ENCODE results near the gene CHKA. TPM values are rescaled to one million over a fixed set of nuclear protein-coding genes. Genes with fewer than 3 reads are reported as not detected.
A peak's percentile ranks its signal among the peaks of the same experiment; 100 is the strongest.

The CHKA gene
- 10 to 100 TPM; 17.0 to 57.2 (median 36.9) TPM for polyA plus RNA-seq (ENCODE audit: insufficient read length in 4 of 4)

DNA sequence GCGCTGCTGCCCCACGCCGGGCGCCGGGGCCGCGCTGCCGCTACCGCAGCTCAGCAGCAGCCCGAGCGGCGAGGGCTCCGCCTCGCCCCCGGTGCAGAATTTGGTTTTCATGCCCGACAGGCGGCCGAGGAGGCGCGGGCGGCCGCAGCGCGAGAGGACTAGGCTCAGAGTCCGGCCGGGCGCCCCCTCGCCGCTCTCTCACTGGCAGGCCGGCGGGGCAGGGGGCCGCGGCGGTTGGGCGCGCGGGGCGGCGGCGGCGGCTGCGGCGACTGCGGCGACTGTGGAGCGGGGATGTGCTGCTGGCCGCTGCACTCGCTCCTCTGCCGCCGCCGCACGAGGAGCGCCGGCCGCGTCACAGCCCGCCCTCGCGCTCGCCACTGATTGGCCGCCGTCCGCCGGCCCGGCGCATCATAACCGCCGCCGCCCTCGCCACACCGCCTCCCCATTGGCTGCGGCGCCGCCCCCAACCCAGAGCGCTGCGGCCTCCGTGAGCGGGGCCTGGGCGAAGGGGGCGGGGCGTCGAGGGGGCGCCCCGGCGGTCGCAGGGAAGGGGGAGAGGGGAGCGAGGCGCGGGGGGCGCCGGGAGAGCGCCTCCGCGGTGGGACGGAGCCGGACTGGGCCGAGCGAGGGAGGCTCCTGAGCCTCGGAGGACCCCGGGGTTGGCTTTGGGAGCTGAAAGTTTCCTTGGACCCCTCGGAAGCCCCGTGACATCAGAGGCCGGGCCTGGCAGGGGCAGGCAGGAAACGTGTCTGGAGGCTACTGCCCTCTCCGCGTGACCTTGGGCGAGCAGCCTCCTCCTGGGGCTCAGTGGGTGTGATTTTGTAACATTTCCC lies at the start of gene CHKA:
CHKA (minus strand) TSS at position 322 of the 833 bp plus-strand sequence; CDS start at position 111, 211 bp downstream.
- DNase-seq (ENCODE audit: low read depth in 4 of 4, low spot score in 3 of 4), result peak; percentile 75 to 89 (median 84)

DNA sequence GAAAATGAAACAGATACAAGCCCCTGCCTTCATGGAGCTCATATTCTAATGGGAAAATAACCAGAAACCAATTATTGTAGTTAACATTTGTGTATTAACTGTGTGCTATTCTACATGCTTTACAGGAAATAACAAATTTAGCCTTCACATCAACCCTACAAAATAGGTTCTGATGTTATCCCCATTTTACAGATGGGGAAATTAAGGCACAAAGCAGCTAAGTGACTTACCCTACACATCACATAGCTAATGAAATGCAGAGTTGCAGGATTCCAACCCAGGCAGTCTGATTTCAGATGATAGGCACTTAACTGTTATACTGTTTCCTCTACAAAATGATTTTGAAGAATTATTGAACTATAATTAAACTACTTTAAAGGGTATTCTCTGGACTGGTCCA lies 48.3 kb upstream of the CHKA start:
- no peak for DNase-seq (ENCODE audit: low read depth in 4 of 4, low spot score in 3 of 4)

DNA sequence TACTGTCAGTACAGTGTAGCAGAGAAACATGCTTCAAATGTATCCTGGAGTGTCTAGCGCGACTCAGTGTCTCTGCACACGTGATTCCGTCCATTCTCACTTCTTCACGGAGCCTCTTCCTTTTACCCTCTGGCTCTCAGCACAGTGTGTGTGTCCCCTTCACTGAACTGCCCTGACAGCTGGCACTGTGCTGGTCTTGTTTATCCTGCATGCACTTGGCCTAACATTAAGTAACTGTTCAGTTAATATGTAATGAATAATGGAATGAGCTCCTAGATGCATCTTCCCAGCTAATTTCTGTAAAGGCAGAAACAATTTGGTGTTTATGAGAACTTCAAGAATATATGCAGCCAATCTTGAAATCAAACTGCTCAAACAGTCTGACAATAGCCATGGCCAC lies 47.5 kb upstream of the CHKA start:
- DNase-seq (ENCODE audit: low read depth in 4 of 4, low spot score in 3 of 4), result no peak

DNA sequence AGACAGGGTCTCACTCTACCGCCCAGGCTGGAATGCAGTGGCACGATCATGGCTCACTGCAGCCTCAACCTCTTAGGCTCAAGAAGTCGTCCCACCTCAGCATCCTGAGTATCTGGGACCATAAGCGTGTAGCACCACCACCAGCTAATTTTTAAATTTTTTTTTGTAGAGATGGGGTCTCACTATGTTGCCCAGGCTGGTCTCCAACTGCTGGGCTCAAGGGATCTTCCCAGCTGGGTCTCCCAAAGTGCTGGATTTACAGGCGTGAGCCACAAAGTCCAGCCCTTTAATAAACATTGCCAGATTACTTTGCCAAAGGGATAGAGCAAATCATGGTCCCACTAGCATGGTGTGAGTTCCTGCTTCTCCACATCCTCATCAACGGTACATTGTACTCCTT lies 46.3 kb upstream of the CHKA start:
- DNase-seq (ENCODE audit: low read depth in 4 of 4, low spot score in 3 of 4), result no peak

DNA sequence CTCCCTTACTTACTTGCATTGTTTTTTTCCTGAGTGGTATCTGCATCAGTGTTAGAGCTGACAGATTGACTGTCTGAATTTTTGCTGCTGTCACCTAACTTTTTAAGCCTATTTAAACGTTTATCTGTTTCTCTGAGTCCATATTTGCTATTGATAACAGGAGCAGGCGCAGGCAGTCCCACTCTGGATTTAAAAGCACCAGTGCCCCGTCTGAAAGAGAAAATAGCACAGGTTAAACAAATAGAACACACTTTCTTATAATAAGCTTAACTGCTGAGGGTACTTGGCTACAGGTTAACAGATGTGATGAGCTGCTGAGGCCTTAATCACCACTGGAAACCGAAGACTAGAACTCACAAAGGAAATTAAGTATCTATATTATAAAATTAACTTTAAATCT lies 45.8 kb upstream of the CHKA start:
- DNase-seq (ENCODE audit: low read depth in 4 of 4, low spot score in 3 of 4), result no peak

DNA sequence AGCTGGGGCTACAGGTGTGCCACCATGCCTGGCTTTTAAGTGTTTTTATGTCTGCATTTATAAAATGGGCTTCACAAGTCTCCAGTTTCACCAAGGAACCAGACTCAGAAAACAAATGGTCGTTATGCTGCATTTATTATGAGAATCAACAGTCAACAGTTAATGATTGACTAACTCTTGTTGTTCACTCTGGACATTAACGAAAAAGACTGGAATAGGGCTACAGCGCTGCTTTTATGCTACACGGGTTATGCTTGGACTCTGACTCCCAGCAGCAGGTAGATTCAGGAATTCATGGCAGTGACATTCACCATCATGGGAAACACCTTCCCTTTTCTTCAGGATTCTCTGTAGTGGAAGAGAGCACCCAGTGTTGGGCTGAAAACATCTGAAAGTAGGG lies 44.4 kb upstream of the CHKA start:
- DNase-seq (ENCODE audit: low read depth in 4 of 4, low spot score in 3 of 4), result no peak

DNA sequence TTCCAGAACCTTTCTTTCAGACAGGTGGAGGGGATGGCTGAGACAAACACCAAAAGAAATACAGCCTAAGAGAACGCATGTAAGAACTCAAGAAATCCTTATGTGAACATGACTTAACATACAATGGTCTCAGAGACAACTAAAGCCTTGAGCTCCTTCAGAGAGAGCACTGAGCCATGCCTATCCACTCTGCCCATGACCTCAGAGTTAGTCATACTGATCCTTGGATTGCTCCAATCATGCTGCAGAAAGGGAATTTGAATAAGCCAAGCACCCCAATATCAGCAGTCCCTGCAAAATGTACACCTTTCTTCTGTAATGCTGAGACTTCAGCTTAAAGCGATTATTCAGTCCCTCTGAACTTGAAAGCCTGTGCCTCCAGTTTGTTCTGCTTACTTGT lies 43.2 kb upstream of the CHKA start:
- no peak for DNase-seq (ENCODE audit: low read depth in 4 of 4, low spot score in 3 of 4)

DNA sequence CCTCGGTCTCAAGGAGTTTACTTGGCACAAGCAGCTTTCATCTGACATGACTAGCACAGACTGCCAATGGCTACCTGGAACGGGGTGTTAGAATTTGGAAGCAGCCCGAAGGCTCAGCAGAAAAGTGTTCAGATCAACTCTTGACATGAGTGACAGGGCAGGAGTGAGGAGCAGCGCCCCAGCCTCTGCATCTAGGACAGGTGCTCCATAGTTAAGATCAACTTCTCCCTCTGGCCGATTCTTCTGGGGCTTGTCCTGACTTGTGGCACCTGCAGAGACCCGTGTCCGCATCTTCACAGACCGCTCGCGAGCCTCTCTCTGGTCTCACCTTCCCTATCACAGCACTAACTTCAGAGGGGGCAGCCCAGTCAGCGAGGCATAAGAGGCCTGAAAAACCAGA lies 42.5 kb upstream of the CHKA start:
- DNase-seq (ENCODE audit: low read depth in 4 of 4, low spot score in 3 of 4), result no peak

DNA sequence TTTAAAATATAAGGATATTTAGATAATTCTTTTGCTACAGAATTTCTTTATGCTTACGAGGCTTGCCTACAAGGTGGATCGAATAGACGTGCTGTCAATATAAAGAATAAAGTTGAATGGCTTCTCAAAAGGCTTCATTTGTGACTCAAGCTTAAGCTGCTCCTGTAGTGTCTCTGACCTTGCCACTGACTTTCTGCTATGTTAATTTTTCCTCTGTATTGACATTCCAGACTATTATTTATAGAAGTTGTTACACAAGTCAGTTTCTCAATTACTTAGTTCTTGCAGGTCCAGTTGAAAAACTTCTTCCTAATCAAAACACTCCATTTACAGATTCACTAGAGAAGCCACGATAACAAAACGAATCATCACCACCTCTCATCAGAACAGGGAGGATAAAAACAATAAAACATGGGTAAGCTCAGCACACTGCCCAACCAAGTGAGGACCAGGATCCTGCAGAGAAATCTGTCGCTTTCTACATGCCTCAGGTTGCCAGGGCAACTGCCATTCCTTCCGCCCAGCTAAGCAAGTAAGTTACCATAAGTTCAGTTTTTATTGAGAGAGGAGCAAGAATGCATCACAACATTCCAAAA lies 39.0 kb upstream of the CHKA start:
- no peak for DNase-seq (ENCODE audit: low read depth in 4 of 4, low spot score in 3 of 4)

DNA sequence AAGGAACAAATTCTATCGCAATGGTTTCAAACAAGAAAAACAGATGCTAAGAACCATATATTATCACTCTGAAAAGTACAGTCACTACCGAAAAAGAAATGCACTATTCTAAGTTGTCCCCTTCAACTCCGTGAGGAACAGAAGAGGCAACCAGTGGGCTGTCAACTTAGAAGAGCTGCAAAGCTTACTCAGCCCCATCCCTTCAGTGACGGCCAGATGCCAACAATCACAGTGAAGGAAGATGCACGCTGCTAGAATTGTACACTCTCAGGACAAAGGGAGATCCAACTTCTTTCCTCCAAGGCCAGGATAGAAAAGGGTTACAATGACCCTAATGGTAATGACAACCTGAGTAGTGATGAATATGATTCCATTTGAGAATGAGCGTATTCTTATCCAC lies 38.5 kb upstream of the CHKA start:
- DNase-seq (ENCODE audit: low read depth in 4 of 4, low spot score in 3 of 4), result no peak

DNA sequence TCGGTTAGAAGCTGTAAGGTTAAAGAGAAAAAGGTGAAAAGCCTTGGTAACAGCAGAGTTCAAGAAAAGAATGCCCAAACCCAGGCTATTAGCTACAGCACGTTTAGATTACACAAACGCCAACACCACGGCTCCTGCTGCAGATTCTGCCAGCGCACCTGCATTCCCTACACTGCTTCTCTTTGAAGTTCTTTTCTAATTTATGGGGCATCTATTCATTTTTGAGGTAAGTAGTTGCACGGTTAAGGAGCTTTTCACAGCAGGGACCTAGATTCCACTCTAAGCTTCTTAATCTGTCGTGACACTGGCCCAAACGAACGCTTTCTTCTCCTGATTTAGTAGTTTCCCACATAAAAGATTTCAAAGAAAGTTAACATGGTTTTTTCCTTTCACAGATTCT lies 38.0 kb upstream of the CHKA start:
- no peak for DNase-seq (ENCODE audit: low read depth in 4 of 4, low spot score in 3 of 4)

DNA sequence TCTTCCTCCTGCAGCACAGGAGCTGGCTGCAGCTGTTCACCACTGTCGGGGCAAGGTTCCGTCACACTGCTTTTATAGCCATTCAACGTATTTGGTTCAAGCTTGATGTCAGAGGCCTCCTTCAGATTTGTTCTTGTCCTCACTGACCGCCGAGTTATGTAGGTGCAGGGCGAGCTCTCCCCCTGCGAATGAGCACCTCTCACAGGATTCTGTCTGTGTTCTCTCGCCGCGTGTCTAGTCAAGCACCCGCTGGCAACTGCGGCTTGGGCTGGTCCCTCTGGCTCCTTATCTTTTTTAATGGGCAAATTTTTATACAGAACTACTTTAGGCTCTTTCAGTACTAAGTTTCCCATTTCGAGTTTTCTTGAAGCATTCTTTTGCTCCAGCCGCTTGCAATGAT lies 37.4 kb upstream of the CHKA start:
- no peak for DNase-seq (ENCODE audit: low read depth in 4 of 4, low spot score in 3 of 4)

DNA sequence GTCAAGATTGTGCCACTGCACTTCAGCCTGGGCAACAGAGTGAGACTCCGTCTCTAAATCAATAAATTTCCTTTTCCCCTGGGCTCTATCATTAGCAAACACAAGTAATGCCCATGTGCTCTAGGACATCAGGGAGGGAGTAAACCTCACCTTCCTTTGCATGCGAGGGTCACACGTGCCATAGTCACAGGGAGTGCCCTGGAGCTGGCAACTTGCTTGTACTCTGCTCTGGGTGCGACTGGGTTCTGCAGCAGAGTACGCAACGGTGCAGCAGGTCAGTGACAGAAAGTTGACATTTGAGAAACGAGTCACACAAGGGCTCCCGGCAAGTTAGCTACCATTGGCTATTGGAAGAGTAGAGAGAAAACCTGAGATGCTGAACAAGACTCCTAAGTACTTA lies 32.6 kb upstream of the CHKA start:
- DNase-seq (ENCODE audit: low read depth in 4 of 4, low spot score in 3 of 4), result no peak

DNA sequence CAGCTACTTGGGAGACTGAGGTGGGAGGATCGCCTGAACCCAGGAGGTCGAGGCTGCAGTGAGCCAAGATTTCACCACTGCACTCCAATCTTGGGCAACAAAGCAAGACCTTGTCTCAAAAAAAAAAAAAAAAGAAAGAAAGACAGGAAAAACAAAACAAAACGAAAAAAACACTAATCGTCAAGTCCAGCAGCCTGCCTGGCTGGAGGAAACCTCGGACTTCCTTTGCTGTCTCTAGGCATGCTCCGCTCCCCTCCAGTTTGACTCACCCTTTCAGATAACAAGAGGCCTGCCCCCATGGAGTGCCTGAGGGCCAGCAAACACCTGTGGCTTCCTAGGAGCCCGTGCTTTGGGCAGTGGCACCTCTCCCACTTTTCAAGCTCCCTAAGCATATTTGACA lies 28.8 kb upstream of the CHKA start:
- no peak for DNase-seq (ENCODE audit: low read depth in 4 of 4, low spot score in 3 of 4)

DNA sequence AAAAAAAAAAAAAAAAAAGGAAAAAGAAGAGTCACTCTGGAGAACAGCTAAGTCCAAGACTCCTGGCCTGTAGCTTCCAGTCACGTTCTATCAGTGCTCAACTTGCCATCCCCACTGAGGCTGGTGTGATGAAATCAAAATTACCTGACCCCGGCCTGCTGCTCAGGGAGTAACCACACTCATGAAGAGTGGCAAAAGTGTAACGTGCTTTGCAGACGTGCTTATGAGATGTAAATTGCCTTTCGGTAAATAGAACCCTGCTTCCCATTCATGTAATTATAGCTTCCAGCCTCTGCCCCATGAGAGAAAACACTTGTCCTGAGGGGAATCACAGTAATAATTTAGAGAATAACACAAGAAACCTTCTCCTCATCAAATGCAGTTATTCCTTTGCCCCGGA lies 28.2 kb upstream of the CHKA start:
- DNase-seq (ENCODE audit: low read depth in 4 of 4, low spot score in 3 of 4), result no peak

DNA sequence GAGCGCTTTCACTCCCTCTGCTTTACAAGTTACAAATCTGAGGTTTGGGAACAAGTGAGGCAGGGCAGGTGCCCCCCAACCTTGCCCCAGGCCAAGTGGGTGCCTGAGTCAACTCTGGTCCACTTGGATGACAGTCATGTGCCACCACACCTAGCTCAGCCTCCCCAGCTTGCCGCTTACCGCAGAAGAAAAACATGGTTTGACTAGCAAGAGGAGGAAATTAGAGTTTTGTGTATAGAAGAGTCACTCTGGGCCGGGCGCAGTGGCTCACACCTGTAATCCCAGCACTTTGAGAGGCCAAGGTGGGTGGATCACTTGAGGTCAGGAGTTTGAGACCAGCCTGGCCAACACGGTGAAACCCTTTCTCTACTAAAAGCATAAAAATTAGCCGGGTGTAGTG lies 27.7 kb upstream of the CHKA start:
- no peak for DNase-seq (ENCODE audit: low read depth in 4 of 4, low spot score in 3 of 4)

DNA sequence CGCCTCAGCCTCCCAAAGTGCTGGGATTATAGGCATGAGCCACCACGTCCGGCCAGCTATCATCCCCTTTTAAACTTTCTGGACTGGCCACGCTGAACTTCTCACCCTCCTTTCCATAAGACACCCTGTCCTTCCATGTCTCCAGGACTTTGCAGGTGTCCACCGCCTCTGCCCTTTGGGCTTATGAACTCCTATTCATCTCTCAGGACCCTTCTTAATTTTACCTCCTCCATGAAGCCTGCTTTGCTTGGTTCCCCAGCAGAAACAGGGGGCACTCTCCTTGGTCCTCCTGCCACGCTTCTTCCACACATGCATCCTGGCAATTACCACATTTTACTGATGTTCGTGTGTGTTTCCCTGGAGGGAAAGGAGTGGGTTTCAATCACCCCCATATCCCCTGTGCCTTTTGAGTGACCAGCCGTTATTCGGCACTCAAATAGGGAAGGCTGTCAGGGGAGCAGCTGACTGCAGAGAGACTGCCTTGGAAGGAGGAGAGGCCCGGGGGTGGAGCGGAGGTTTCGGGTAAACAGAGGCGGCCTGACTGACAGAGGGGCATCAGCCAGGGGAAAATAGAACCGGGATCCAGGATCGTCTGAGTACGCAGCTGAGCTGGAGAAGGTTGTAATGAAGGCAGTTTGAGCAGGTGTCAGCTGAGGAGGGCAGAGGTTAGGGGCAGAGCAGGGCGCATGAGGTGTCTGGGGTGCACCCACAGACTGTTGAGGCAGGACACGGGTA lies 27.1 kb upstream of the CHKA start:
- DNase-seq (ENCODE audit: low read depth in 4 of 4, low spot score in 3 of 4), result no peak

DNA sequence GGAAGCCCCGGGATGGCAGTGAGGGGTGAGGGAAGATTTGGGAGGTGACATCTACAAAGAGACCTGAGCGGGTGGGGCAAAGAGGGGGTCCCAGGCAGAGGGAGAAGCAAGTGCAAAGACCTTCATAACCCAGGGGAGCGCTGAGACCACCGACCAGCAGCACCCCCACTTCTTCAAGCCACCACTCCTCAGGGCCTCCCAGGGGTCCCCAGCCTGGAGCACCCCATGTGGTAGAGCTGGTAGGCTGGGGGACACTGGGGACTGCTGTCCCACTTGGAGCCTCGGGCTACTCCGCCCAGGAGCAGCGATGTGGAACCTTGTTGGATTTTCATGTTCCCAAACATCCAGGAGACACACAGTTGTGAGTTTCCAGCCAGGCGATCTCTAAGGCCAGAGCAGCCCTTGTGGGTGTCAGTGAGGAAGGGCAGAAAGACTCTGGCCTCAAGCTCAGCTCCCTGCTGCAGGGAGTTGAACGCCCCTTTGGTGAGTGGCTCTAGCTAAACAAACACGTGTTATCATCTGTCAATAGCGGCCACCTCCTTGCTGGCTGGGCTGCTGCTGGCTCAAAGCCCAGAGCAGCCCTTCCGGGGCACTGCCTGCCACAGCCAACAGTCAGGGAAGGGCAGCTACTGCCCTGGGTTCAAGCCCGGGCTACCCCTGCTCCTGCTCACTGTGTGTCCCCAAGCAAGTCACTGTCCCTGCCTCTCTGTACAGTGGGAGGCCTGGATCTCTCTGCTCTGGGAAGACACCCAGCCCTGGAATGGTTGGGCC lies 25.7 kb upstream of the CHKA start:
- DNase-seq (ENCODE audit: low read depth in 4 of 4, low spot score in 3 of 4), result no peak

DNA sequence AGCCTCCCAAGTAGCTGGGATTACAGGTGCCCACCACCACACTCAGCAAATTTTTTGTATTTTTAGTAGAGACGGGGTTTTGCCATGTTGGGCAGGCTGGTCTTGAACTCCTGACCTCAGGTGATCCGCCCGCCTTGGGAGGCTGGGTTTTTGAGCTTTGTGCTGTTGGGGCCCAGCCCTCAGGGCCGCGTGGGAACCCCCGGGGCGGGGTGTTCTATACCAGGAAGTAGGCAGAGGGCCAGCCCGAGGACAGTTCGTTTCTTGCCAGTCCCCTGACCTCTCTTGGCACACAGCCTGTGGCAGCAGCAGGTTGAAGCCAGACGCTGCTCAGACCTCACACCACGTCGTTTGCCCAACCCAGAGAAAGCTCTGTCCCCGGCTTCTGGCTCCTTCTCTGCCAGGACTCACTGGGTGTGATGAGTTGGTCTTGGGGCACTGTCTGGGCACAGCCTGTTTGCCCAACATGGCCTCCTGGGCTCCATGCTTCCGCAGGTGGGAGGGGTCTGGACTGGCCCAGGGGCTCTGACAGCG lies 24.9 kb upstream of the CHKA start:
- no peak for DNase-seq (ENCODE audit: low read depth in 4 of 4, low spot score in 3 of 4)

DNA sequence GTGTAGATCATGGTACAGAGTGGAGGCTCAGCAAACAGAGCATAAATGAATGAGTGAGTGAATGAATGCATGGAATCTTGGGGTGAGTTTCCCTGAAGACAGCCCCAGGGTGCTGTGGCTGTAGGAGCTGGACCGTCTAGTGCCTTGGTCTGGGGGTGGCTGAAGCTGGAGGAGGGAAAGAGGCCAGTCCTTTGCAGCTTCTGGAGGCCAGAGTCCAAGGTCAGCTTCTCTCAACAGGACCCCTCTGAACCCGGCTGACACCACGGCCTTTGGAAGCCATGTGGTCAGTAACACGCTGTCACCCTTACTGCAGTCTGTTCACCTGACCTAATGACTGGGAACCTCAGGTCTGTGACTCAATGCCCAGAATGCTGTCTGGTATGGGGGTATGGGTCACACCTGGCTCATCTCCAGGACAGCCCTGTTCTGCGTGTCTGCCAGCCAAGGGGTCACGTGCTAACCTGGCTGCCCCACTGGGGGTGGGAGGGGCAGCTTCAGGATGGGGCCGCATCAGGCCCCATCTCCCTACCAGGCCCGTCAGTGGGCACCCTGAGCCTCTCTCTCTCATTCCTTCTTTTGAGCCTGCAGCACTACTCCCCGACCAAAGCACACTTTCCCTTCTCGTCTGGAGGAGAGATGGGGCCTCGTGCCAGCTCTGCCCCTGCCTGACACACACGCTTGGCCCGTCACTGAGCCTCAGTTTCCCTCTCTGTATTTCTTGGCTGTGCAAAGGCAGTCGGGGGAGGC lies 24.1 kb upstream of the CHKA start:
- DNase-seq (ENCODE audit: low read depth in 4 of 4, low spot score in 3 of 4), result no peak
